Ishikawa (cell line): ENCODE data around the gene FDPS.

ENCODE experiments used
- CEBPB ChIP-seq: IDR thresholded peaks from 2 replicates; pipeline ENCODE4 v1.6.1; 2012
- CREB1 ChIP-seq: IDR thresholded peaks from 2 replicates; pipeline ENCODE4 v1.6.1; 2012; ENCODE audit warnings: low read depth
- EGR1 ChIP-seq: IDR thresholded peaks from 2 replicates; pipeline ENCODE4 v1.6.1; 2012
- EP300 ChIP-seq: IDR thresholded peaks from 2 replicates; pipeline ENCODE4 v1.6.1; 2012; ENCODE audit warnings: borderline replicate concordance
- FOXM1 ChIP-seq: IDR thresholded peaks from 2 replicates; pipeline ENCODE4 v1.6.1; 2012; ENCODE audit warnings: low read depth, borderline replicate concordance
- MAX ChIP-seq: IDR thresholded peaks from 2 replicates; pipeline ENCODE4 v1.6.1; 2012
- NFIC ChIP-seq: IDR thresholded peaks from 2 replicates; pipeline ENCODE4 v1.6.1; 2012
- RAD21 ChIP-seq: IDR thresholded peaks from 2 replicates; pipeline ENCODE4 v1.6.1; 2012; ENCODE audit warnings: low read depth
- REST ChIP-seq: IDR thresholded peaks from 2 replicates; pipeline ENCODE4 v1.6.1; 2012; ENCODE audit warnings: low read depth, mild to moderate bottlenecking
- TAF1 ChIP-seq: IDR thresholded peaks from 2 replicates; pipeline ENCODE4 v1.6.1; 2012; ENCODE audit warnings: low read depth, mild to moderate bottlenecking
- TCF12 ChIP-seq: IDR thresholded peaks from 2 replicates; pipeline ENCODE4 v1.6.1; 2012; ENCODE audit warnings: low read depth
- TEAD4 ChIP-seq: IDR thresholded peaks from 2 replicates; pipeline ENCODE4 v1.6.1; 2012
- YY1 ChIP-seq: IDR thresholded peaks from 2 replicates; pipeline ENCODE4 v1.6.1; 2012; ENCODE audit warnings: low read depth
- ZBTB7A ChIP-seq: IDR thresholded peaks from 2 replicates; pipeline ENCODE4 v1.6.1; 2012; ENCODE audit warnings: low read depth
- TF ChIP-seq, protein P1 (sequence below): IDR thresholded peaks from 2 replicates; pipeline ENCODE4 v1.6.1; 2012

Gene FDPS

DNA sequence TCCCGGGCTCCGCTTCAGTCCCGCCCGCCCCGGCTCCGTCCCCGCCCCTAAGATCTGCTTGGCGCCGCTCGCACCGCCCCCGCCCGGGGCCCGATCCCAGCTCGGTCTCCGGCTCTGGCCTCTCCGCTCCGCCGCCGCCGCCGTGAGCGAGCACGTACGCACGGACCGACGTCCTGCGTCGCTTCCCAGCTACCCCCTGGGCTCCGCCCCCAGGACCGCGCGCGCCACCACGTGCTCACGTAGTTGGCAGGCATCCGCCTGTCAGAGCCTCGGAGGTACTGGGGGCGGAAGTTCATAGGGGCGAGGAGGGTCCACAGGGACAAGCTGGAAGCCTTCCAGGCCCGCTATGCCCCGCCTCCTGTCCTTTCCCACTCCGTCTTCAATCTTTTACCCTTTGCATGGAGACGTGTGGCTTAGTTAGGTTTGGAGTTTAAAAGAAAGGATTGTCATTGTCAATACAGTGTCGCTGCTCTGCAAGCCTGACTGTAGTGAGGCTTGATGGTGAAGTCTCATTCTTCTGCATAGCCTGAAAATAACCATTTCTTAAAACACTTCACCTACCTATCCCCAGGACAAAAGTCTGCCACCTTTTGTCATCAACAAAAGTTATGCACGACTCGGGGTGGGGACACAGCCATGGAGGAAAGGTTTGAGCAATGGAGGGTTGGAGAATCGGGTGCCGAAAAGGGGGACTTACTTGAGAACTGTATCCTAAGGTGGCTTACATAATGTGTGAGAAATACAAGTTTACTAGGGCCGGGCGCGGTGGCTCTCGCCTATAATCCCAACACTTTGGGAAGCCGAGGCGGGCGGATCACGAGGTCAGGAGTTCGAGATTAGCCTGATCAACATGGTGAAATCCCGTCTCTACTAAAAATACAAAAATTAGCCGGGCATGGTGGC, 35.1 kb upstream of the FDPS start, which contains the start of gene CLK2:
TSS of gene CLK2 (minus strand) at position 162 of the 903 bp plus-strand sequence. CDS start 2,527 bp downstream, outside the sequence.
- TF ChIP-seq TEAD4, result no peak
- no peak for TF ChIP-seq RAD21
- TF ChIP-seq CEBPB, result no peak
- no peak for TF ChIP-seq REST
- TF ChIP-seq EGR1, result peak; percentile 53; the same call in 1 of the 2 replicates
- no peak; the same call in 1 of the 2 replicates for TF ChIP-seq CREB1
- TF ChIP-seq FOXM1, result no peak
- TF ChIP-seq ZBTB7A, result peak; percentile 86; the same call in 1 of the 2 replicates
- TF ChIP-seq NFIC, result peak; percentile 79
- TF ChIP-seq, protein P1, sequence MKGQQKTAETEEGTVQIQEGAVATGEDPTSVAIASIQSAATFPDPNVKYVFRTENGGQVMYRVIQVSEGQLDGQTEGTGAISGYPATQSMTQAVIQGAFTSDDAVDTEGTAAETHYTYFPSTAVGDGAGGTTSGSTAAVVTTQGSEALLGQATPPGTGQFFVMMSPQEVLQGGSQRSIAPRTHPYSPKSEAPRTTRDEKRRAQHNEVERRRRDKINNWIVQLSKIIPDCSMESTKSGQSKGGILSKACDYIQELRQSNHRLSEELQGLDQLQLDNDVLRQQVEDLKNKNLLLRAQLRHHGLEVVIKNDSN, result peak; percentile 97
- no peak; the same call in 1 of the 2 replicates for TF ChIP-seq EP300
- peak; percentile 26; the same call in 1 of the 2 replicates for TF ChIP-seq TCF12
- TF ChIP-seq YY1, result no peak
- TF ChIP-seq MAX, result peak; percentile 98
- TF ChIP-seq TAF1, result peak; percentile 92

DNA sequence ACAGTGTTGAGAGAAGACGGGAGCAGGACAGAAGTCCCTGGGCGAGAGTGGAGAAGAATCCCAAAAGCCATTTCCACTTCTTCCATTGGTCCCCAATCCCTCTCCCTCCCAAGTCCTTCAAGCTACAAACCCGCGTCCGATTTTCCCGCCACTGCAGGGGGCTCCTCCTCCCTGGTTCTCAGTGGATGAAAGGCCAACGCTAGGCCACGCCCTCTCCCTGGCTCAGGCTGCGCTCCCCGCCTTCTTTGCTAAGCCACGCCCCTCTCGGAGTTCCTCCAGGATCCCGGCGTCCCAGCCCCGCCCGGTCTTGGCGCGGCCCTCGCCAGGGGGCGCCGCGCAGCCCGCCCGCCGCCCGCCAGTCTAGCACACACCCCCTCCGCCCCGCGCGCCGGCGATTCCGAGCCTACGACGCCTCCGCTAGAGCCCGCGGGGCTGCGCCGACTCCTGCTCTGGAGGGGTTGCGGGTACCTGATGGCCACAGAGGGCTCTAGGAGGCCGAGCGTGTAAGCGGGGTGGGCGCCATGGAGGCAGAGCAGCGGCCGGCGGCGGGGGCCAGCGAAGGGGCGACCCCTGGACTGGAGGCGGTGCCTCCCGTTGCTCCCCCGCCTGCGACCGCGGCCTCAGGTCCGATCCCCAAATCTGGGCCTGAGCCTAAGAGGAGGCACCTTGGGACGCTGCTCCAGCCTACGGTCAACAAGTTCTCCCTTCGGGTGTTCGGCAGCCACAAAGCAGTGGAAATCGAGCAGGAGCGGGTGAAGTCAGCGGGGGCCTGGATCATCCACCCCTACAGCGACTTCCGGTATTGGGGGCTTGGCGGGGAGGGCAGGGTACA, 31.4 kb upstream of the FDPS start, which contains the start of gene HCN3:
TSS of gene HCN3 (plus strand) at position 394 of the 832 bp plus-strand sequence. CDS start at position 522, 128 bp downstream.
- no peak; the same call in 1 of the 2 replicates for TF ChIP-seq NFIC
- no peak for TF ChIP-seq TCF12
- peak; percentile 38; the same call in 1 of the 2 replicates for TF ChIP-seq EGR1
- TF ChIP-seq TEAD4, result no peak
- TF ChIP-seq CEBPB, result no peak
- no peak for TF ChIP-seq YY1
- TF ChIP-seq REST, result no peak
- no peak for TF ChIP-seq CREB1
- TF ChIP-seq FOXM1, result no peak
- TF ChIP-seq MAX, result peak; percentile 94
- peak; percentile 49; the same call in 1 of the 2 replicates for TF ChIP-seq ZBTB7A
- no peak for TF ChIP-seq EP300
- TF ChIP-seq TAF1, result no peak

DNA sequence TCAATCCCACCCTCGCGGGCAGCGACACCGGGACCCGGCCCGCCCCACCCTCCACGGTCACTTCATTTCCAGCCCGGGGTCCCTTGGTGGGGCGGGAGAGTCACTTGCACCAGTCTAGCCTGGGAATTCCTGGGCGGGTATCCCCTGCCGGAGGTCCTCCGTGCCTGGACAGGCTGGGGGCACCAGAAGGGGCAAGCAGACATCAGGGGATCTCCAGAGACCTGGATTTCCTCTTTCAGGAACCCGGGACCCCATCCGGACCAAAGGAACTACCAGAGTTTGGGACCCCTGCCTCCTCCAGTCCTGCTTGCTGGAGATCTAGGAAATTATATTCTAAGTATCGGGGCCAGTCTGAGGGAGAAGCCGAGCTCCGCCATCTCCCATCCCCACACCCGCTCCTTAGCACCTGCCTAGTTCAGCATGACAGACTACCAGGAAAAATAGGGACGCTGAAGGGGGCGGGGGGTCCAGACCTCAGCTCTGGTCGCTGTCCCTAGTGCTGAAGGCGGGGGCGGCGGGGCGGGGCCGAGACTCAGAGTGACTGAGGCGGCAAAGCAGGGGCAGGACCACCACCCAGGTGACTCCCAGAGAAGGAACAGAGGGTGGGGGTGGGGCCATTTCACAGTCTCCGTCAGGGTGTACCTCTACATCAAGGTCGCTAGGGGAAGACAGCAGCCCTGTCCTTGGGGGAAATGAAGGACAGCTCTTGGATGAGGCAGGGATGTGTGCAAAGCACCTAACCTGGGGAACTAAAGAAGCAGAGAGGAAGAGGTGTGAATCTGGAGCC, 30.6 kb upstream of the FDPS start:
- TF ChIP-seq MAX (0 out of 2 replicates have a peak, but pooled peaks have one; percentile 17), ZBTB7A (peak; percentile 99), CEBPB (no peak), REST (peak; percentile 90), RAD21 (peak; percentile 42; the same call in 1 of the 2 replicates), EGR1 (peak; percentile 100), TEAD4 (no peak)
